Erythroblast (primary cell): ENCODE results near the gene CCL4.
A peak's percentile ranks its signal among the peaks of the same experiment; 100 is the strongest.
"Not testable (repeated sequence)": the region's sequence is repeated elsewhere in the genome, so short reads cannot be mapped to it uniquely, and the experiment has no call there.

ENCODE experiments used
- DNase-seq, 2 experiments: peaks; one replicate each; lab custom pipeline; 2025; lab: John Stamatoyannopoulos, UW
- GATA1 ChIP-seq: IDR thresholded peaks from 2 replicates; pipeline ENCODE4 v1.6.1; 2011; ENCODE audit warnings: low read depth, mild to moderate bottlenecking, control low read depth, low read length, moderate library complexity
- POLR2A ChIP-seq: IDR thresholded peaks from 2 replicates; pipeline ENCODE4 v1.6.1; 2011; ENCODE audit warnings: mild to moderate bottlenecking, low read length

CCL4 gene

DNA sequence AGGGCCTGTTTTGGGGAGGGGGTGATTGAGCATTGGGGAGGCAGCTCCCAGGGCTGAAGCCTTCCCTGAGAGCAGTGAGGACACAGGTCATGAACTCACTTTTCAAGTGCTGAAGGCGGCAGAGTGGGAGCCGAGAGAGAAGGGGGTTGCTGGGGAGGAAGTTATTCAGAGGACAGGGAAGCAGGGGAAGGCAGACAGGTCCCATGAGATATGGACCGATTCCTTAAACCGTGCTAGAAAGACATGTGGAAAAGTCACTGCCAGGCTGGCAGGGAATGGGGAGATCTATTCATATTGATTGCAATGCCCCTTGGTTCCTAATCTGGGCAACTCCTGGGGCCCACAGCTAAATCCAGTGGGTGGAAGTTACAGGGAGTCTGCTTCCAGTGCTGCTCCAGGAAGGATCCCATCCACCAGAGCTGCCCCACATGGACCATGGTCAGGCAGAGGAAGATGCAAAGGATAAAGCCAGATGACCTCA lies 1.1 kb downstream of the CCL4 start:
- no peak for DNase-seq
- TF ChIP-seq POLR2A = no peak

DNA sequence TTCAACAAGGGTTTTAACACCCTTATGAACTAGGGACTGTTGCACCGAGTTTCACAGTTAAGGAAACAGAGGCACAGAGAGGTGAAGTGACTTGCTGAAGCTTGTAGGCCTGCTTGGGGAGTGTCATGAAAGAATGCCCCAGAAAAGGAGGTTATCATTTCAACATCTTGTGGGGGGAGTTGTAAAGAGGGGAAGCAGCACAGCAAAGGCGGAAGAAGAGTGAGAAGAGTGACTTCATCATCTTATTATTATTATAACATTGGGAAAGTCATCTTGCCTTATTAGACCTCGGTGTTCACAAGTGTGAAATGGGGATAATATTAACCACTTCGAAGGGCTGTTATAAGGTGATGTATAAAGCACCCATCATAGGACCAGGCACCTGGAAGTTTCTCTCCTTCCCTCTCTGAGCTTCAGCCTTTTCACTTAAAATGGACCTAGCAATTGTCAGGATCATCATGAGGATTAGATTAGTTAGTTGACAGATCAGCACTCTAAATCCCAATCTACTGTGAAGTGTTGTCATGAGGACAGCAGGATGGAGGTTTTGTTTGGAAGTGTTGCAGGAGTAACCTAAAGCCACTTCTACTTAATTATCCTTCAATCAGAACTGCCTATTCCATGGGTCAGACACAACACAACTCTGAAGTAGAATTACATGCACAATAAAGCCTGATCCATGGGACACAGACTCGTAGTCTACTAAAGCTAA lies 2.3 kb downstream of the CCL4 start:
- TF ChIP-seq GATA1 = no peak
- TF ChIP-seq POLR2A = peak; percentile 30
- DNase-seq = no peak

DNA sequence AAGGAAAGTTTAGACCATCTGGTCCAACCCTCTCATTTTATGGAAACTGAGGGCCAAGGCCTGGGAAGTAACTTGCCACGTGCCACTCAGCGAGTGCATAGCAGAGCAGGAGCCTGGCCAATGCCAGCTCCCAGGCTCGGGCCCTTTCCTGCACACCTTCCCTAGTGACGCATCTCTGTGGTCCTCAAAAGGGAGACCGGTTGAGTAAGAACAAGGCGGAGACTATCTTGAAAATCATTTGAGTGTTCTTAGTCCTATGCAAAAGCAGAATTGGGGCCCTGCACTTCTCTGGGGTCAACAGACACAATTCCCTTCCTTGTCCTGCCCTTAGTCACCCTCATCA lies 2.8 kb downstream of the CCL4 start:
- TF ChIP-seq POLR2A = no peak
- no peak for TF ChIP-seq GATA1
- no peak for DNase-seq

DNA sequence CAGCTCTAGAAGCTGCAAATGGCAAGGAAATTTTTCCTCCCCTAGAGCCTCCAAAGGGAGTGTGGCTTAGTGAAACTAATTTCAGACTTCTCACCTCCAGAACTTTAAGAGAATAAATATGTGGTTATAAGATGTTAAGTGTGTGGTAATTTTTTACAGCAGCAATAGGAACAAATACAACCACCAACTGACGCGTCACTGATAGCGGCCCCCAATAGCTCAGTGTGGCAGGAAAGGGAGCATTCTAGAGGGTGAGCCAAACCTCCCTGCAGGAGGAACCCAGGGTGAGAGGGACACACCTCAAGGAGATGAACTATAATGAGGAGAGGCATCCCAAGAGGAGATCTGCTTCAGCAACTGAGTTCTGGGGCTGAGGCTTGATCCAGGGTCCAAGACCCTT lies 4.0 kb downstream of the CCL4 start:
- TF ChIP-seq GATA1 (no peak), POLR2A (no peak)
- no peak for DNase-seq

DNA sequence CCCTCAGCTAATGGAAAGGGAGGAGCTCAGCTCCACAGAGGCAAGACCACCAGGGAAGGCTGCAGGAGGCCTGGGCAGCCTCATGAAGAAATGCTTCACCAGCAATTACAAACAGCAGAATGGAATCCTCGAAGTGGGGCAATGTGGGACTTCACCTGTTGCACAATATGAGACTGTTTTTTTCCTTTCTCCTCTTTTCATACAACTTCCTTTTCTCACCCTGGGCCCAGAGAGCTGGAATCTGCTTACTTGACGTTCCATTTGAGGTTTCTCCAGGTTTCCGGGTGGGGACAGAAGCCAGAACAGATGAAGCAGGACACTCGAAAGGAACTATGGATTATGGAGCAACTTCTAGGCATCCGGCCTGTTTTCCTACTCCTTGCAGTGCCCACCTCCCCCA lies 4.6 kb downstream of the CCL4 start:
- not testable (repeated sequence) for DNase-seq

DNA sequence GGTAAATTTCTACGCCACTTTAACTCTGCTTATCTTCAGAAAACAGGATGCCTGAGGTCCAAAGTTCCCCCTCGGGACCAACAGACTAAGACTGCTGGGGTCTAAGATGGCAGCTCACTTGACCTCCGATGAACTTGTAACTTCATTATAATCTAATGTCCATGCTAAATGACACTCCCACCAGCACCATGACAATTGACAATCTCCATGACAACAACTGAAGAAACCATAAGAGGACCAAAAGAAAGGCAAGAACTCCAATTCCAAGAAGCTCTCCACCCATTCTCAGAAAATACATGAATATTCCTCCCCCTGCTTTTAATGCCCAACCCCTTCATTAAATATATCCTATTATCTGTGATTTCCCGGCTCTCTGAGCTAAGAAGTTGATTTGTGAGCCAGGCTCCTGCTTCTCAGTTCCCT lies 7.5 kb downstream of the CCL4 start:
- peak; percentile 9 to 21 for DNase-seq
- TF ChIP-seq POLR2A (no peak), GATA1 (no peak)

DNA sequence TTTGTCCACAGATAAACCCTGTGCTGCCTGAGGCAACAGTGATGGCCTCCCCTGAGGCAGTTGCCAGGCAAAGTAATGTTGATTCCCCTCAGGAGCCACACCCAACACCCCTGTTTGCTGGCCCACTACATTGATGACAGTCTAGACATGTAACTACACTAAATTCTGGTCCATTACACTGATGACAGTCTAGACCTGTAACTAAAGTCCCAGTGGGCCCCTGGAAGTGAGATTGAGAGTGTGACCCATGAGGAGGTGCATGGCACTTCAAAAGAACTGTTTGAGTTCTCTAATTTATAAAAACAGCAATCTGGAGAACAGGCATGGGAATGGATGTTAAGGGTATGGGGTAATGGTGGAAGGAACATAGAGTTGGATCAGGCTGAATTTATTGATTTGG lies 8.9 kb downstream of the CCL4 start:
- DNase-seq = no peak
- no peak for TF ChIP-seq GATA1
- TF ChIP-seq POLR2A = no peak

DNA sequence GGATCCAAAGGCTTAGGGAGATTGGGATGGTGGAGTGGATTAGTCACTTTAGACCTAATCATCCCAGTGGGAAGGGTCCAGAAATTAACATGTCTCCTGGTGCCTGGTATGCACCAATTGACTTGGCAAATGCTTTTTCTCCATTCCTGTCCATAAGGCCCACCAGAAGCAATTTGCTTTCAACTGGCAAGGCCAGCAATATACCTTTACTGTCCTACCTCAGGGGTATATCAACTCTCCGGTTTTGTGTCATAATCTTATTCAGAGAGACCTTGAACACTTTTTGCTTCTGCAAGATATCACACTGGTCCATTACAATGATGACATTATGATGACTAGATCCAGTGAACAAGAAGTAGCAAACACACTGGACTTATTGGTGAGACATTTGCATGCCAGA lies 9.5 kb downstream of the CCL4 start:
- not testable (repeated sequence) for DNase-seq

DNA sequence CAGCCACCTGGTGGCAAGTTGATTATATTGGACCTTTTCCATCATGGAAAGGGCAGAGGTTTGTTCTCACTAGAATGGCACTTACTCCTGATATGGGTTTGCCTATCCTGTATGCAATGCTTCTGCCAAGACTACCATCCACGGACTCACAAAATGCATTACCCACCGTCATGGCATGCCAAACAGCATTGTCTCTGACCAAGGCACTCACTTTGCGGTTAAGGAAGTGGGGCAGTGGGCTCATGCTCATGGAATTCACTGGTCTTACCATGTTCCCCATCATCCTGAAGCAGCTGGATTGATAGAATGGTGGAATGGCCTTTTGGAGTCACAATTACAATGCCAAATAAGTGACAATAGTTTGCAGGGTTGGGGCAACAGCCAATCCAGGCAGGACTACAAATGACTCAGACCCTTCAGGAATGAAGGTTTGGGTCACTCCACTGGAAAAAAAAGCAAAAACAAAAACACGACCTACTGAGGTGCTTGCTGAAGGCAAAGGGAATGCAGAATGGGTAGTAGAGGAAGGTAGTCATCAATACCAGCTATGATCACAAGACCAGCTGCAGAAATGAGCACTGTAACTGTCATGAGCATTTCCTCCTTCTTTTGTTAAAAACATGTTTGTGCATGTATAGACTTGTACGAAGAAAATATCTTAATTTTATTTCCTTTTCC lies 11.5 kb downstream of the CCL4 start:
- DNase-seq = not testable (repeated sequence)

DNA sequence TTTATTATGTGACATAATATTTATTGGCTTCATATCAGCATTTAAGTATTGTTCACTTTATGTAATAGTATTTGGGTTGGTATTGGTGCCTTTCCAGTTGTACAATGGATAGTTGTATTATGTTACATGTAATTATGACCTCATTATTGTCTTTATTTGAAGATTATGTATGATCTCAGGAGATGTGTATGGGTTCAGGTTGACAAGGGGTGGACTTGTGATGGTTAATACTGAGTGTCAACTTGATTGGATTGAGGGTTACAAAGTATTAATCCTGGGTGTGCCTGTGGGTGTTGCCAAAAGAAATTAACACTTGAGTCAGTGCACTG lies 12.0 kb downstream of the CCL4 start:
- DNase-seq = not testable (repeated sequence)

DNA sequence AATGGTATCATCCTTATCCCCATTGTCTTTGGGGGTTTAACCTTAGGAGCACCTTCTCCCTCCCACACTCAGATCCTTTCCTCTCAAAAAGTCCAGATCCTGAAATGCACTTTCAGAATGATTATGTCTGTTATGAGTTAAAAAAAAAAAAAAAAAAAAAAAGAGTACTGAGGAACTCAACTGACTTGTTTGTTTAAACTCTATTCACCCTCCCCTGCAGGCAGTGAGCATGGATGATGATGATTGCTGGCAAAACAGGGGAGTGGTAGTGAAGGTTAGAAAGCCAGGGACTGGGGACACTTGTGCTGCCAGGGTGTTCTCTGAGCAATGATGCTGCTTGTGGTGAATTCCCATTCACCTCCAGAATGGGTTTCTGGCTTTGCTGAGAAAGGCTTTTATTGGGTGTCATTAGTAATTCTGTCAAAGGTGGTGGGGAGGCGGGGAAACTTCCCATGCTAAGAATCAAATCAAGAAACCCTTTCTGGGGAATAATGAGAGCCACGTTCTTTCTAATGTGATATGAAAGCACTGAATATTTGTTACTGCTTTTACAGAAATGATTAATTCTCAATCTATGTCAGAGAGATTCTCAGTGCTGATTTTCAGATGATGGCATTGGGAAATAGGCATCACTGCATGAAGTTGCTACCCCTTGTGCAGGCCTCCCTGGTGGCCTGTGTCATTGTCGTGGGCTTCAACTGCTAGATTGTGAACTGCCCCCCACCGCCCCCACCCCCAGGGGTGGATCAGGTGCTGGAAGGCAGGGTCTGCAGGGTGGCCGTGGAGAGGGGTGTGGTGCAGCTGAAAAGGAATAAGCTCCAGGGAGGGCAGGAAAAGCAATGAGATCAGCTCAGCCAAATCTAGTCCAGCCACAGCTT lies 14.1 kb downstream of the CCL4 start:
- TF ChIP-seq GATA1 = no peak
- TF ChIP-seq POLR2A = no peak
- no peak for DNase-seq

DNA sequence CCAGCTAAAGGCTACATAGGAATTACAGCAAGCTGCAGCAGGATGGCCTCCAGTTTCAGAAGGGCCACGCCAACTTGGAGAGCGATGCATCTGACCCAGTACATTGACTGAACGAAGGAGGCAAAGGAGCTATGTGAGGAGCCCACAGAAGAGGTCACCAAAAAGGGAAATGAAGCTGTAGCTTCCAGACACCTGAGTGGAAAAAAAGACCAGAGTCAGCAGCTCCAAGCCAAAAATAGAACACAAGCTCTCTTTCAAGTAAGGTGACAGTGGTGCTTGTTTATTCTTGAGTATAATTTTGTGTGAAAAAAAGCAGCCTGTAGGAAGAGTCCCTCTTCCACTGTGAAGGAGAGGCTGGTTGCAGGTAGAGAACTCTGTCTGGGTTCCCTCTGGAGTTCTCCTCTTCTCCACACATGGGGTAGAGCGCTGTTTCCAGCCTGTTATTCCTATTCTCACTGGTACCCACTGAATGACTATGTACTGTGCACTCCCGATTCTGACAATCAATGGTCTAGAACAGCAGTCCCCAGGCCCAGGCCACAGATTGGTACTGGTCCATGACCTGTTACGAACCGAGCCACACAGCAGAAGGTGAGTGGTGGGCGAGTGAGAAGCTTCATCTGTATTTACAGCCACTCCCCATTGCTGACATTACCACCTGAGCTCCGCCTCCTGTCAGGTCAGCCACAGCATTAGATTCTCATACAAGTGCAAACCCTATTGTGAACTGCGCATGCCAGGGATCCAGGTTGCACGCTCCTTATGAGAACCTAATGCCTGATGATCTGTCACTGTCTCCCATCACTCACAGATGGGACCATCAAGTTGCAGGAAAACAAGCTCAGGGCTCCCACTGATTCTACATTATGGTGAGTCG lies 15.1 kb downstream of the CCL4 start:
- no peak for DNase-seq

DNA sequence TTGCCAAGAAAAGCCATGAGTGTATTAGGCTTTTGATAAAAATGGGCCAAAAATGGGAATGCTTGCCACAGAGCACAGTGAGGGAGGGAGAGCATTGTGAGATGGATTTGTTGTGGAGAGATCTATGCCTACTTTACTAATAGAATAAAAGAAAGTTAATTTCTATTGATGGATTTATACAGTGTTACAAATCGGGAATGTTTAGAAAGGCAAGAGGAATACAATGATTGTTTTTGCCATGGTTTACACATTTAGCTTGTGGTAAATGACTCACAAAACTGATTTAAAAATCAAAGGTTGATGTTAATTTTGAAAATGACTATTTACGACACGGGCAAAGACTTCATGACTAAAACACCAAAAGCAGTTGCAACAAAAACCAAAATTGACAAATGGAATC lies 16.6 kb downstream of the CCL4 start:
- TF ChIP-seq POLR2A (no peak), GATA1 (no peak)
- no peak for DNase-seq

More for the DNA sequence above, 15.1 kb downstream of the CCL4 start:
- no peak for TF ChIP-seq POLR2A
- TF ChIP-seq GATA1 = no peak

DNA sequence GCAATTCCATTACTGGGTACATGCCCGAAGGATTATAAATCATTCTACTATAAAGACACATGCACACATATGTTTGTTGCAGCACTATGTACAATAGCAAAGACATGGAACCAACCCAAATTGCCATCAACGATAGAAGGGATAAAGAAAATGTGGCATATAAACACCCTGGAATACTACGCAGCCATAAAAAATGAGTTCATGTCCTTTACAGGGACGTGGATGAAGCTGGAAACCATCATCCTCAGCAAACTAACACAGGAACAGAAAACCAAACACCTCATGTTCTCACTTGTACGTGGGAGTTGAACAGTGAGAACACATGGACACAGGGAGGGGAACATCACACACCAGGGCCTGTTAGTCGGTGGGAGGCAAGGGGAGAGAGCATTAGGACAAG lies 17.5 kb downstream of the CCL4 start:
- DNase-seq = not testable (repeated sequence)
